Omental fat pad (tissue), 4 donors: ENCODE data around the gene SDS. TPM values are rescaled to one million over a fixed set of nuclear protein-coding genes. Genes with fewer than 3 reads are reported as not detected.

Experiments used
- ATAC-seq: fragments of 150-250 bp; one replicate; pipeline ENCODE4 v1.9.1; 2016; ENCODE audit warnings: mild to moderate bottlenecking, moderate library complexity; ENCODE audit not compliant: low FRiP score
- DNase-seq: peaks from one replicate; pipeline ENCODE4 v3.0.0-alpha.2; 2019; ENCODE audit warnings: low spot score
- CTCF ChIP-seq, 3 donors: fragments of 450-650 bp; IDR thresholded peaks; one replicate each; pipeline ENCODE4 v1.5.1; 2016 to 2017; ENCODE audit warnings: antibody characterized with exemption in 3 of 3, mild to moderate bottlenecking in 3 of 3, moderate library complexity in 2 of 3
- total RNA-seq, 4 donors: library from RNA; depleted of rRNA; stranded (reverse); fragments of >200 nt; gene quantifications; one replicate each; pipeline ENCODE4 v1.1.0, GENCODE V29; 2016

Gene SDS
- 10 to 100 TPM in 1 of 4 donors, 1 to 10 TPM in 2, under 1 TPM in 1; 0.63 to 52.1 (median 3.3) TPM for total RNA-seq

GRCh38 chr12:113403435-113404415 lies at the start of gene SDS:
Gene SDS, minus strand, starts transcription at chr12:113403887. Its CDS starts 4,179 bp downstream, at chr12:113399708.
- peak; percentile 71 for ATAC-seq
- TF ChIP-seq CTCF (IDR thresholded peaks at IDR 0.05), result no peak
- no peak for DNase-seq

- ATAC-seq (no peak), DNase-seq (no peak)
- no peak for TF ChIP-seq CTCF (IDR thresholded peaks at IDR 0.05)
These were observed 49.6 kb upstream of the SDS start for GRCh38 chr12:113453330-113453729.

- TF ChIP-seq CTCF (IDR thresholded peaks at IDR 0.05), result no peak
- DNase-seq (no peak), ATAC-seq (no peak)
These were observed 48.8 kb upstream of the SDS start for GRCh38 chr12:113452458-113452857.

GRCh38 chr12:113449839-113450238 lies 46.2 kb upstream of the SDS start:
- TF ChIP-seq CTCF (IDR thresholded peaks at IDR 0.05), result no peak
- no peak for DNase-seq
- no peak for ATAC-seq

- no peak for TF ChIP-seq CTCF (IDR thresholded peaks at IDR 0.05)
- ATAC-seq (no peak), DNase-seq (no peak)
These were observed 45.6 kb upstream of the SDS start for GRCh38 chr12:113449299-113449698.

- no peak for DNase-seq
- no peak for ATAC-seq
- TF ChIP-seq CTCF (IDR thresholded peaks at IDR 0.05), result no peak
These were observed 45.2 kb upstream of the SDS start for GRCh38 chr12:113448873-113449272.
